Measurements from ENCODE around the gene NHLH2.

The NHLH2 gene

DNA sequence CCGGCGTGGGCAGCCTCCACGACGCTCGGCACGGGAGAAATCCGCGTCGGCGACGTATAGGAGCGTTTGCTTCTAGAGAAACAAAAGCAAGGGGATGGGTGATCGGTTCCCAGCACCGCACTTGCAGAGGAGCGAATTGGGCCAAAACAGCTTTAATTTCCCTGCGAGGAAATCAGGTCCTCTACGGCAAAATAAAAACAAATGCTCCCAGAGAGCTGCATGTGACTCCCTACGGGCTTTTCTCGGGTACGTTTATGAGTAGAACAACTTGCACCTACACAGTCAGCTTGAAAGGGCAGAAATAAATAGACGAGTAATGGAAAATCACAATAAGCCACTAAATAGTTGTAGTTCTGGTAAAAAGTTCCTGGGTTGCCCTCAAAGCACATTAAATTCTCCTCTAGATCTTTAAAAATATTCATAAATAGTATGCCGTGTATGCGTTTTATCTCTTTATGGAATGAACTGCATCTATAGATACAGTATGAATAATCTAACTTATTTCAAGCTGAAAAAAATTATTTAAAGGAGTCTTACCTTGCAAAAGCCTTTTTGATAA lies 1.2 kb downstream of the NHLH2 start:
- TF ChIP-seq EZH2 (IDR thresholded peaks at IDR 0.05; ENCODE audit: borderline replicate concordance, low read depth, low read length, severe bottlenecking) = no peak
- TF ChIP-seq, protein P1, sequence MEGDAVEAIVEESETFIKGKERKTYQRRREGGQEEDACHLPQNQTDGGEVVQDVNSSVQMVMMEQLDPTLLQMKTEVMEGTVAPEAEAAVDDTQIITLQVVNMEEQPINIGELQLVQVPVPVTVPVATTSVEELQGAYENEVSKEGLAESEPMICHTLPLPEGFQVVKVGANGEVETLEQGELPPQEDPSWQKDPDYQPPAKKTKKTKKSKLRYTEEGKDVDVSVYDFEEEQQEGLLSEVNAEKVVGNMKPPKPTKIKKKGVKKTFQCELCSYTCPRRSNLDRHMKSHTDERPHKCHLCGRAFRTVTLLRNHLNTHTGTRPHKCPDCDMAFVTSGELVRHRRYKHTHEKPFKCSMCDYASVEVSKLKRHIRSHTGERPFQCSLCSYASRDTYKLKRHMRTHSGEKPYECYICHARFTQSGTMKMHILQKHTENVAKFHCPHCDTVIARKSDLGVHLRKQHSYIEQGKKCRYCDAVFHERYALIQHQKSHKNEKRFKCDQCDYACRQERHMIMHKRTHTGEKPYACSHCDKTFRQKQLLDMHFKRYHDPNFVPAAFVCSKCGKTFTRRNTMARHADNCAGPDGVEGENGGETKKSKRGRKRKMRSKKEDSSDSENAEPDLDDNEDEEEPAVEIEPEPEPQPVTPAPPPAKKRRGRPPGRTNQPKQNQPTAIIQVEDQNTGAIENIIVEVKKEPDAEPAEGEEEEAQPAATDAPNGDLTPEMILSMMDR (IDR thresholded peaks at IDR 0.05; ENCODE audit: borderline replicate concordance, extremely low read depth, low read length, poor library complexity, severe bottlenecking) = no peak
- H2AFZ ChIP-seq (ENCODE audit: low read depth, low read length) = no peak overlapping the region
- no peaks in the 10 kb centered on the region for H3K4me1 ChIP-seq (ENCODE audit: insufficient read depth, low read length)
- DNase-seq (no peak), ATAC-seq (ENCODE audit: insufficient read depth, low read depth) (no peak)
- peaks cover 3% of the 10 kb centered on the region for H3K27me3 ChIP-seq (ENCODE audit: insufficient read depth, low read length, poor library complexity)
- no peak overlapping the region for H3K9ac ChIP-seq (ENCODE audit: low read depth, low read length)
- no peaks in the 10 kb centered on the region for H3K79me2 ChIP-seq (ENCODE audit: insufficient read depth, low read length)
- no peak overlapping the region for H3K27ac ChIP-seq (ENCODE audit: low read length)
- no peak overlapping the region for H3K4me3 ChIP-seq (ENCODE audit: low read depth in 1 of 2, low read length in 2 of 2)
- H4K20me1 ChIP-seq (ENCODE audit: insufficient read depth, low read length) = no peaks in the 10 kb centered on the region
- no peaks in the 10 kb centered on the region for H3K36me3 ChIP-seq (ENCODE audit: insufficient read depth, low read length)
- no peaks in the 10 kb centered on the region for H3K9me3 ChIP-seq (ENCODE audit: insufficient read depth, low read length, severe bottlenecking)
- H3K4me2 ChIP-seq (ENCODE audit: insufficient read depth, low read length) = no peak overlapping the region

DNA sequence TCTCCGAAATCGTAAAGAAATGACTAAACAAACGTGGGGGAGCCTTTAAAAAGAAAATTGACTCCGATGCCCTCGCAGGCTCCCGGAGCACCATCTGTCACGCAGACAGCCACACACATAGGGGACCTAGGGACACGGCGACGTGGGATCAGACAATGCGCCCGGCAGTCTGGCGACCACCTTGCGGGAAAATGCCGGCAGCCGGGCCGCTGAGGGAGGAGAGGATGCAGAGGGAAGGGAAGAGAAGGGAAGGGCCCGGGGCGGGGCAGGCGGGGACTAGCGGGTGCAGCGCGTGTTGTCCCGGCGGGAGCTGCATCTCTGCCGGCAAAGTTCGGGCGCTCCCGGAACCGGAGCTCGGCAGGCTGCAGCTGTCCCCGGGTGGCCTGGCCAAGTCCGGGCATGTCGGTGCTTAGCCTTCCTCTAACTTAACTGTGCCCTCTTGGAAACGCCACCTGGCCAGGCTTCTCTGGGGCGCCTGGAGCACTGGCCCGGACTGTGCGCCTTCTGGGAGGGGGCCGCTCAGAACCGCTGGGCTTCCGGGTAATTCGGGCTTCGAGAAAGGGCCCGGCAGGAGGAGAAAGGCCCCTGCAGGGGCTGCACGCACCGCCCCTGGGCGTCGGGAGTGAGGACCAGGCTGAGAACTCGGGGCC lies 1.8 kb downstream of the NHLH2 start:
- Histone ChIP-seq H3K9ac (ENCODE audit: low read depth, low read length) (no peak overlapping the region), H3K4me3 (ENCODE audit: low read depth in 1 of 2, low read length in 2 of 2) (no peak overlapping the region)
- DNase-seq = no peak

DNA sequence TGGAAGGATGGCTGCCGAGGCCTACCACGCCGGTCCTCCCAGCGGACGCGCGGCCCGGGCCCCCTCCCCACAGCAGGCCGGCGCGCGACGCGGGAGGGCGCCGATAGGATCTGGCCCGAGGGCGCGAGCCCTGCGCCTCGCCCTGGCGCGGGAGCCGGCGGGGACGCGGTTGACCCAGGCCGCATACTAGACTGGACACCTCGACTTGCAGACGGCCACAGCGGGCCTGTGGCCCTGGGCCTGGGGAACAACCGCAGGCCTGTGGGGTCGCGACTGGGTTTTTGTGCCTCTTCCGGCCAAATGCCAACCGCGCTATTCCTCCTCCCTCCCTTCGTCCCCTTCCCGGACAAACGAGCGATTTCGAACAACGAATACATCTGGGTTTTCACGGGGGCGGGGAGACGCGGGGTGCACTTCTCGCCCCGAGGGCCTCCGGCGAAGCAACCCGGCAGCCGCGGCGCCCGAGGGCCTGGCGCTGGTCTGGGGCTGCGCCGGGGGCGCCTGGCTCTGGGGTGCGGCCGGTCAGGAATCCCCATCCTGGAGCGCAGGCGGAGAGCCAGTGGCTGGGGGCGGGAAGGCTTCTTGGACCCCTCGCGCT lies 2.4 kb downstream of the NHLH2 start:
- H2AFZ ChIP-seq (ENCODE audit: low read depth, low read length) = no peak overlapping the region
- H3K4me2 ChIP-seq (ENCODE audit: insufficient read depth, low read length) = no peak overlapping the region
- ATAC-seq (ENCODE audit: insufficient read depth, low read depth) (no peak), DNase-seq (no peak)
- H3K36me3 ChIP-seq (ENCODE audit: insufficient read depth, low read length) = no peaks in the 10 kb centered on the region
- no peaks in the 10 kb centered on the region for H3K79me2 ChIP-seq (ENCODE audit: insufficient read depth, low read length)
- no peaks in the 10 kb centered on the region for H3K9me3 ChIP-seq (ENCODE audit: insufficient read depth, low read length, severe bottlenecking)
- no peaks in the 10 kb centered on the region for H3K4me1 ChIP-seq (ENCODE audit: insufficient read depth, low read length)
- no peak overlapping the region for H3K9ac ChIP-seq (ENCODE audit: low read depth, low read length)
- no peak overlapping the region for H3K27ac ChIP-seq (ENCODE audit: low read length)
- H3K27me3 ChIP-seq (ENCODE audit: insufficient read depth, low read length, poor library complexity) = peaks cover 3% of the 10 kb centered on the region
- TF ChIP-seq, protein P1 (IDR thresholded peaks at IDR 0.05; ENCODE audit: borderline replicate concordance, extremely low read depth, low read length, poor library complexity, severe bottlenecking) = no peak
- TF ChIP-seq EZH2 (IDR thresholded peaks at IDR 0.05; ENCODE audit: borderline replicate concordance, low read depth, low read length, severe bottlenecking) = no peak
- no peak overlapping the region for H3K4me3 ChIP-seq (ENCODE audit: low read depth in 1 of 2, low read length in 2 of 2)
- no peaks in the 10 kb centered on the region for H4K20me1 ChIP-seq (ENCODE audit: insufficient read depth, low read length)

More for the DNA sequence above, 1.8 kb downstream of the NHLH2 start:
- Histone ChIP-seq H3K79me2 (ENCODE audit: insufficient read depth, low read length) (no peaks in the 10 kb centered on the region), H3K9me3 (ENCODE audit: insufficient read depth, low read length, severe bottlenecking) (no peaks in the 10 kb centered on the region), H3K36me3 (ENCODE audit: insufficient read depth, low read length) (no peaks in the 10 kb centered on the region), H3K4me2 (ENCODE audit: insufficient read depth, low read length) (no peak overlapping the region), H3K4me1 (ENCODE audit: insufficient read depth, low read length) (no peaks in the 10 kb centered on the region), H3K27me3 (ENCODE audit: insufficient read depth, low read length, poor library complexity) (peaks cover 3% of the 10 kb centered on the region), H2AFZ (ENCODE audit: low read depth, low read length) (no peak overlapping the region), H4K20me1 (ENCODE audit: insufficient read depth, low read length) (no peaks in the 10 kb centered on the region), H3K27ac (ENCODE audit: low read length) (no peak overlapping the region)
- ATAC-seq (ENCODE audit: insufficient read depth, low read depth) = no peak
- TF ChIP-seq, protein P1 (IDR thresholded peaks at IDR 0.05; ENCODE audit: borderline replicate concordance, extremely low read depth, low read length, poor library complexity, severe bottlenecking) = no peak
- no peak for TF ChIP-seq EZH2 (IDR thresholded peaks at IDR 0.05; ENCODE audit: borderline replicate concordance, low read depth, low read length, severe bottlenecking)
